SK-N-SH (cell line): ENCODE data around the gene PRSS38. TPM values are rescaled to one million over a fixed set of nuclear protein-coding genes. Genes with fewer than 3 reads are reported as not detected.

Experiments
- CTCF ChIA-PET: fragments of 300-600, 350-600 bp; formaldehyde crosslinking; extraction: SDS; loops from one replicate; lab custom pipeline; 2021; lab: Yijun Ruan, JAX
- POLR2A ChIA-PET: fragments of 350-600 bp; sonication (Branson Sonifier 250); formaldehyde crosslinking; extraction: SDS; loops from one replicate; lab custom pipeline; 2020; ENCODE audit warnings: antibody characterized with exemption, inconsistent platforms; lab: Yijun Ruan, JAX
- DNase-seq: peaks from one replicate; pipeline ENCODE4 v3.0.0; 2012
- H2AFZ ChIP-seq: fragments of 200-600 bp; sonication (generic); 2 replicates; pipeline ENCODE4 v1.8.1; 2016; ENCODE audit warnings: antibody characterized with exemption, mild to moderate bottlenecking, low read depth
- H3F3A ChIP-seq: fragments of 200-600 bp; sonication (generic); replicated peaks from 2 replicates; pipeline ENCODE3; 2016; ENCODE audit warnings: antibody characterized with exemption, mild to moderate bottlenecking; ENCODE audit not compliant: insufficient read depth
- H3K27ac ChIP-seq, 2 experiments: fragments of 200-500 bp in 1 of 2; fragments of 200-600 bp in 1 of 2; sonication (Bioruptor generic) in 1 of 2; sonication (generic), shearing (Covaris generic) in 1 of 2; 2 replicates each; pipeline versions ENCODE4 v1.5.1 to v1.6.1; 2014 to 2016; ENCODE audit warnings: low read depth in 2 of 2, inconsistent platforms in 1 of 2, low read length in 1 of 2, mild to moderate bottlenecking in 1 of 2, mixed read lengths in 1 of 2
- H3K27me3 ChIP-seq: fragments of 200-600 bp; sonication (generic), shearing (Covaris generic); 2 replicates; pipeline ENCODE4 v1.6.1; 2016; ENCODE audit warnings: mixed run types; ENCODE audit not compliant: insufficient read depth
- H3K36me3 ChIP-seq, 2 experiments: fragments of 200-500 bp in 1 of 2; fragments of 200-600 bp in 1 of 2; sonication (Bioruptor generic) in 1 of 2; sonication (generic) in 1 of 2; replicated peaks in 1 of 2; 2 replicates each; pipeline versions ENCODE3 to v1.5.1; 2014 to 2016; ENCODE audit warnings: low read length in 1 of 2, mild to moderate bottlenecking in 1 of 2; ENCODE audit not compliant: insufficient read depth in 2 of 2, control insufficient read depth in 1 of 2
- H3K4me1 ChIP-seq, 2 experiments: fragments of 200-500 bp in 1 of 2; fragments of 200-600 bp in 1 of 2; sonication (Bioruptor generic) in 1 of 2; sonication (generic), shearing (Covaris generic) in 1 of 2; 2 replicates each; pipeline versions ENCODE4 v1.5.1 to v1.6.1; 2014 to 2016; ENCODE audit warnings: low read depth in 1 of 2, low read length in 1 of 2, mixed run types in 1 of 2; ENCODE audit not compliant: insufficient read depth in 2 of 2, control insufficient read depth in 1 of 2
- H3K4me2 ChIP-seq: fragments of 200-600 bp; sonication (generic), shearing (Covaris generic); 2 replicates; pipeline ENCODE4 v1.6.1; 2017; ENCODE audit warnings: mixed run types
- H3K4me3 ChIP-seq, 2 experiments: fragments of 200-500 bp in 1 of 2; fragments of 200-600 bp in 1 of 2; sonication (Bioruptor generic) in 1 of 2; sonication (generic), shearing (Covaris generic) in 1 of 2; 2 replicates each; pipeline versions ENCODE4 v1.5.1 to v1.8.1; 2014 to 2016; ENCODE audit warnings: low read depth in 2 of 2, inconsistent platforms in 1 of 2, low read length in 1 of 2, mild to moderate bottlenecking in 1 of 2, mixed read lengths in 1 of 2, moderate library complexity in 1 of 2
- H3K79me2 ChIP-seq: fragments of 200-600 bp; sonication (generic); 2 replicates; pipeline ENCODE4 v1.8.1; 2017; ENCODE audit warnings: mild to moderate bottlenecking; ENCODE audit not compliant: insufficient read depth
- H3K9ac ChIP-seq: fragments of 200-600 bp; sonication (generic); 2 replicates; pipeline ENCODE4 v1.6.1; 2017; ENCODE audit warnings: mixed run types
- H3K9me2 ChIP-seq: fragments of 200-600 bp; sonication (generic); 2 replicates; pipeline ENCODE4 v1.6.1; 2017; ENCODE audit warnings: mixed run types
- H3K9me3 ChIP-seq: fragments of 200-600 bp; sonication (generic); 2 replicates; pipeline ENCODE4 v1.6.1; 2017; ENCODE audit warnings: mixed run types, mild to moderate bottlenecking, moderate library complexity
- H4K20me1 ChIP-seq: fragments of 200-600 bp; sonication (generic); 2 replicates; pipeline ENCODE4 v1.6.1; 2017; ENCODE audit warnings: mild to moderate bottlenecking, mixed run types; ENCODE audit not compliant: insufficient read depth
- ELF1 ChIP-seq: IDR thresholded peaks from 2 replicates; pipeline ENCODE4 v1.4.0; 2012
- EP300 ChIP-seq, 2 experiments: IDR thresholded peaks; 2 replicates each; pipeline versions ENCODE4 v1.4.0 to v1.6.1; 2012; ENCODE audit warnings: borderline replicate concordance in 1 of 2, low read depth in 1 of 2, low read length in 1 of 2
- GABPA ChIP-seq: IDR thresholded peaks from 2 replicates; pipeline ENCODE4 v1.4.0; 2012; ENCODE audit warnings: low read depth, mild to moderate bottlenecking
- IRF3 ChIP-seq: fragments of 150-350 bp; IDR thresholded peaks from 2 replicates; pipeline ENCODE4 v1.6.1; 2016; ENCODE audit warnings: mild to moderate bottlenecking, low read depth, low read length
- JUND ChIP-seq: IDR thresholded peaks from 2 replicates; pipeline ENCODE4 v1.4.0; 2012
- RFX5 ChIP-seq: IDR thresholded peaks from 2 replicates; pipeline ENCODE4 v1.6.1; 2012; ENCODE audit warnings: mild to moderate bottlenecking, improper control_type of control experiment, low read length
- SIN3A ChIP-seq: IDR thresholded peaks from 2 replicates; pipeline ENCODE4 v1.6.1; 2012; ENCODE audit warnings: low read depth, mild to moderate bottlenecking, low read length, moderate library complexity, borderline replicate concordance
- SMC3 ChIP-seq: IDR thresholded peaks from 2 replicates; pipeline ENCODE4 v1.6.1; 2012; ENCODE audit warnings: low read depth, low read length, improper control_type of control experiment
- TAF1 ChIP-seq: IDR thresholded peaks from 2 replicates; pipeline ENCODE4 v1.6.1; 2012; ENCODE audit warnings: low read depth, mild to moderate bottlenecking, low read length, moderate library complexity, borderline replicate concordance
- TCF12 ChIP-seq: IDR thresholded peaks from 2 replicates; pipeline ENCODE4 v1.4.0; 2012
- ZBTB33 ChIP-seq: IDR thresholded peaks from 2 replicates; pipeline ENCODE4 v1.4.0; 2012; ENCODE audit warnings: low read depth, borderline replicate concordance
- WGBS: methylation state at CpG from one replicate; pipeline ENCODE4 v1.1.6; 2017; ENCODE audit warnings: low lambda C conversion rate; 5-methylcytosine and 5-hydroxymethylcytosine counted together
- polyA plus RNA-seq, 3 experiments: library from polyadenylated mRNA; depleted of rRNA; stranded (reverse); fragments of >200 nt; gene quantifications; 2 replicates each; pipeline ENCODE4 v1.2.3, GENCODE V29; 2012
- TF ChIP-seq, protein P1 (sequence below): fragments of 150-350 bp; IDR thresholded peaks from 2 replicates; pipeline ENCODE4 v1.6.1; 2017; ENCODE audit warnings: antibody characterized with exemption, low read length, low read depth, borderline replicate concordance
- TF ChIP-seq, protein P2 (sequence below): IDR thresholded peaks from 2 replicates; pipeline ENCODE4 v1.4.0; 2012; ENCODE audit warnings: low read depth
- TF ChIP-seq, protein P3 (sequence below): IDR thresholded peaks from 2 replicates; pipeline ENCODE4 v1.4.0; 2012; ENCODE audit warnings: low read depth, borderline replicate concordance

PRSS38 gene
- polyA plus RNA-seq, 1 of the 3 experiments (the other 2 are of a cell fraction) = not detected

DNA sequence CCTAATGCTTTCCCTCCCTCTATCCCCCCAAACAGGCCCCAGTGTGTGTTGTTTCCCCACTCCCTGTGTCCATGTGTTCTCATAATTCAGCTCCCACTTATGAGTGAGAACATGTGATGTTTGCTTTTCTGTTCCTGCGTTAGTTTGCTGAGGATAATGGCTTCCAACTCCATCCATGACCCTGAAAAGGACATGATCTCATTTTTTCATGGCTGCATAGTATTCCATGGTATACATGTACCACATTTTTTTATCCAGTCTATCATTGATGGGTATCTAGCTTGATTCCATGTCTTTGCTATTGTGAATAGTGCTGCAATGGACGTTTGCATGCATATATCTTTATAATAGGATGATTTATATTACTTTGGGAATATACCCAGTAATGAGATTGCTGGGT lies 8.7 kb downstream of the PRSS38 start:
- no peak overlapping the region for H3K27ac ChIP-seq
- no peak overlapping the region for H3K9ac ChIP-seq
- no peaks in the 10 kb centered on the region for H3K36me3 ChIP-seq
- no peaks in the 10 kb centered on the region for H3K9me3 ChIP-seq
- no peaks in the 10 kb centered on the region for H4K20me1 ChIP-seq
- no peaks in the 10 kb centered on the region for H3F3A ChIP-seq
- no peaks in the 10 kb centered on the region for H3K9me2 ChIP-seq
- TF ChIP-seq ZBTB33 (no peak), EP300 (IDR thresholded peaks at IDR 0.05; ENCODE audit: borderline replicate concordance in 1 of 2, low read depth in 1 of 2, low read length in 1 of 2) (no peak), JUND (no peak)
- TF ChIP-seq, protein P1, sequence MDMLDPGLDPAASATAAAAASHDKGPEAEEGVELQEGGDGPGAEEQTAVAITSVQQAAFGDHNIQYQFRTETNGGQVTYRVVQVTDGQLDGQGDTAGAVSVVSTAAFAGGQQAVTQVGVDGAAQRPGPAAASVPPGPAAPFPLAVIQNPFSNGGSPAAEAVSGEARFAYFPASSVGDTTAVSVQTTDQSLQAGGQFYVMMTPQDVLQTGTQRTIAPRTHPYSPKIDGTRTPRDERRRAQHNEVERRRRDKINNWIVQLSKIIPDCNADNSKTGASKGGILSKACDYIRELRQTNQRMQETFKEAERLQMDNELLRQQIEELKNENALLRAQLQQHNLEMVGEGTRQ = no peak
- TF ChIP-seq, all 33 proteins: peak for 0
- Histone ChIP-seq H3K4me2 (no peak overlapping the region), H3K4me3 (no peak overlapping the region), H3K4me1 (no peaks in the 10 kb centered on the region), H2AFZ (no peak overlapping the region), H3K27me3 (no peaks in the 10 kb centered on the region), H3K79me2 (no peaks in the 10 kb centered on the region)
- ChIA-PET POLR2A (no interaction called here), CTCF (interaction anchor here (0.5 kb wide), 1 partner anchor 223 kb away, joined by 3 read pairs; no protein-coding TSS in a partner anchor)
- DNase-seq = no peak
- WGBS = 0% methylated on average over 2 of the region's 2 CpGs

- H3K36me3 ChIP-seq = no peaks in the 10 kb centered on the region
- H3F3A ChIP-seq = no peaks in the 10 kb centered on the region
- ChIA-PET CTCF (no interaction called here), POLR2A (no interaction called here)
- no peaks in the 10 kb centered on the region for H3K4me1 ChIP-seq
- H3K27me3 ChIP-seq = no peaks in the 10 kb centered on the region
- no peak overlapping the region for H3K27ac ChIP-seq
- TF ChIP-seq, protein P2, sequence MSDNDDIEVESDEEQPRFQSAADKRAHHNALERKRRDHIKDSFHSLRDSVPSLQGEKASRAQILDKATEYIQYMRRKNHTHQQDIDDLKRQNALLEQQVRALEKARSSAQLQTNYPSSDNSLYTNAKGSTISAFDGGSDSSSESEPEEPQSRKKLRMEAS = no peak
- H3K4me3 ChIP-seq = no peak overlapping the region
- H4K20me1 ChIP-seq = no peaks in the 10 kb centered on the region
- 17% methylated on average over 3 of the region's 3 CpGs for WGBS
- DNase-seq = no peak
- no peak overlapping the region for H2AFZ ChIP-seq
- no peaks in the 10 kb centered on the region for H3K9me2 ChIP-seq
- no peak overlapping the region for H3K4me2 ChIP-seq
- no peak overlapping the region for H3K9ac ChIP-seq
- H3K9me3 ChIP-seq = peaks cover 4% of the 10 kb centered on the region; the same call in 1 of the 2 replicates
- H3K79me2 ChIP-seq = no peaks in the 10 kb centered on the region
Observed at GRCh38 chr1:227828786-227829185, 13.3 kb downstream of the PRSS38 start.

- Histone ChIP-seq H3K79me2 (no peaks in the 10 kb centered on the region), H3K27me3 (no peaks in the 10 kb centered on the region), H3K4me1 (no peaks in the 10 kb centered on the region), H3K4me3 (no peak overlapping the region), H3K9me2 (no peaks in the 10 kb centered on the region), H4K20me1 (no peaks in the 10 kb centered on the region), H3K9ac (no peak overlapping the region), H2AFZ (no peak overlapping the region), H3K36me3 (no peaks in the 10 kb centered on the region), H3F3A (no peaks in the 10 kb centered on the region), H3K9me3 (no peaks in the 10 kb centered on the region), H3K27ac (no peak overlapping the region), H3K4me2 (no peak overlapping the region)
- DNase-seq = no peak
- CTCF ChIA-PET = no interaction called here
- 38% methylated on average over 7 of the region's 7 CpGs for WGBS
- POLR2A ChIA-PET = no interaction called here
- TF ChIP-seq RFX5 (no peak), TAF1 (no peak), SIN3A (no peak), GABPA (no peak), ELF1 (no peak), IRF3 (no peak), SMC3 (no peak), TCF12 (no peak), ZBTB33 (no peak)
- TF ChIP-seq, protein P3, sequence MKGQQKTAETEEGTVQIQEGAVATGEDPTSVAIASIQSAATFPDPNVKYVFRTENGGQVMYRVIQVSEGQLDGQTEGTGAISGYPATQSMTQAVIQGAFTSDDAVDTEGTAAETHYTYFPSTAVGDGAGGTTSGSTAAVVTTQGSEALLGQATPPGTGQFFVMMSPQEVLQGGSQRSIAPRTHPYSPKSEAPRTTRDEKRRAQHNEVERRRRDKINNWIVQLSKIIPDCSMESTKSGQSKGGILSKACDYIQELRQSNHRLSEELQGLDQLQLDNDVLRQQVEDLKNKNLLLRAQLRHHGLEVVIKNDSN = no peak
- TF ChIP-seq, protein P2 = no peak
Observed at GRCh38 chr1:227838181-227838580, 22.7 kb downstream of the PRSS38 start.
